ENCODE data around the gene SRM. TPM values are rescaled to one million over a fixed set of nuclear protein-coding genes. Genes with fewer than 3 reads are reported as not detected.
"Not testable (repeated sequence)": the region's sequence is repeated elsewhere in the genome, so short reads cannot be mapped to it uniquely, and the experiment has no call there.

SRM gene
- polyA plus RNA-seq, 1 donor = 71.9 TPM

- not testable (repeated sequence) for DNase-seq
Measured at GRCh38 chr1:11063937-11064537, 4.2 kb upstream of the SRM start.

DNA sequence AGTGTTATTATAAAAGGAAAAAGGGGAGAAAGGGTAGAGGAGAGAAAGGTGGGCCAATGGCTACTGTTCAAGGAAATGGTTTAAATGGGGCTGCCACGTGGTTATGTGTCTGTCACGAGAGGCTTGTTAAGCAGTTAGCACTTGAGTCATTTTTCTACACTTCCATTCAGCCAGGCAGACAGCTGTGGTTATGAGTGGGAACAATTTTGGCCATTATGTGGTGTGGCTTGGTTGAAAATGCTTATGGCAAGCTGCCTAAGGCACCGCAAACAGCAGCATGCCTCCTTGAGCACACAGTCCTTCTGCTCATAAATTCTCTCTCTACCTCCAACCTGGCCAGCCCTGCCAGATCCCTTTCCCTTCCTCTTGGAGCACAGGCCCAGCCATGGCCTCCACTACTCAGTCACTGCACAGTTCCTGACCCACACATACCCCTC, 3.2 kb upstream of the SRM start:
- no peak for DNase-seq

- DNase-seq = no peak
Measured at GRCh38 chr1:11061652-11062365, 2.0 kb upstream of the SRM start.

DNA sequence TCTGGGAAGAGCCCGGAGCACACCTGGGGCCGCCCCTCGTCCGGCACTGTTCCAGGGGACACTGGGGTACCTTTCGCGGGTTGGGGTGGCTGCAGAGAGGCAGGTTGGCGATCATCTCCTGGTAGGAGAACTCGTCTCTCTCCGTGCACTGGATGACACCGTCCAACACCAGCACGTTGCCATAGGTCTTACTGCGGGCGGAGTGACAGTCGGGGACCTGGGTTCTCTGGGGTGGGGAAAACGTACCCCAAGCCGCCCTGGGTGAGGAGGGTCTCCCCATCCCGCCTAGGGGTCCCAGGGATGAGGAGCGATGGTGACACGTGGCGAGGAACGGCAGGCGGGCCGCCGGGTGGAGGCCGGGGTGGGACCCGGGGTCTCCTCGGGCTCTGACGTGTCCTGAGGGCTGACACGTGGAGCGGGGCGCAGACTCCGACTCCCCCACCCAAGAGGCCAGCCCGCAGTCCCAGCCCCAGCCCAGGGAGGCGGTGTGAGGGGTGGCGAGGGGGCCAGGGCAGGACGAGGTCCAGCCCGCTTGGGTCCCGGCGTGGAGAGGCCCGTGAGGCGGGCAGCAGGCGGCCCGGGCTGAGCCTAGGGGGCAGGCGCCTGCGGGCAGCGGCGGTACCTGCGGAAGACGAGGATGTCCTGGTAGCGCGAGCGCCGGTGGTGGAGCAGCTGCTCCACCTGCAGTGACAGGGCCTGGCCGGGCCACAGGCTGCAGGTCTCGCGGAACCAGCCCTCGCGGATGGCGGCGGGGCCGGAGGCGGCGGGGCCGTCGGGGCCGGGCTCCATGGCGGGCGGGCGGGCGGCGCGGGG, 457 bp downstream of the SRM start:
- DNase-seq = no peak

GRCh38 chr1:11058595-11059154, 1.1 kb downstream of the SRM start:
- DNase-seq = no peak

DNA sequence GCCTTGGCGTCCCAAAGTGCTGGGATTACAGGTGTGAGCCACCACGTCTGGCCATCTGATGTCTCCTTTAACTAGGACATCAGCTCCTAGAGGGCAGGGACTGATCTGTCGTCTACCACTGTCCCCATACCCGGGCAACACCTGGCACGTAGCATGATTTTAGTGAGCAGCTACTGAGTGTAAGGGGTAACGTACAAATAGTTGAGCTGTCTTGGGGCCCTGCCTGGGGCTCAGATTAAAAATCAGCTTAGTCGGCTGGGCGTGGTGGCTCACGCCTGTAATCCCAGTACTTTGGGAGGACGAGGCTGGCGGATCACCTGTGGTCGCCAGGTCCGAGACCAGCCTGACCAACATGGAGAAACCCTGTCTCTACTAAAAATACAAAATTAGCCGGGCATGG, 1.8 kb downstream of the SRM start:
- no peak for DNase-seq

DNA sequence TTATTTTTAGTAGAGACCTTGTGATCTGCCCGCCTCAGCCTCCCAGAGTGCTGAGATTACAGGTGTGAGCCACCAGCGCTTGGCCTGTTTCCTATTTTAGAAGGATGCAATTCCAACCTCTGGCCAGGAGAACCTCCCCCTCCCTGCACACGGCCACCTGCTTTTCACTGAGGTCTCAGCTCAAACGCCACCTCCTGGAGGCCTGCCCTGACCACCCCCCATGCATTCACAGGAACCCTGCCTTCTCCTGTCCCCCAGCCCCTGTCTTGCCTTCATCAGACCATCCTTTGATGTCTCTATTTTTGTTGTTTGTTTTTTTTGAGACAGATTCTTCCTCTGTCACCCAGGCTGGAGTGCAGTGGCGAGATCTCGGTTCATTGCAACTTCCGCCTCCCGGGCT, 2.3 kb downstream of the SRM start:
- DNase-seq = no peak

- no peak for DNase-seq
Measured at GRCh38 chr1:11056504-11056903, 3.3 kb downstream of the SRM start.

- no peak for DNase-seq
Measured at GRCh38 chr1:11055676-11056075, 4.1 kb downstream of the SRM start.

DNA sequence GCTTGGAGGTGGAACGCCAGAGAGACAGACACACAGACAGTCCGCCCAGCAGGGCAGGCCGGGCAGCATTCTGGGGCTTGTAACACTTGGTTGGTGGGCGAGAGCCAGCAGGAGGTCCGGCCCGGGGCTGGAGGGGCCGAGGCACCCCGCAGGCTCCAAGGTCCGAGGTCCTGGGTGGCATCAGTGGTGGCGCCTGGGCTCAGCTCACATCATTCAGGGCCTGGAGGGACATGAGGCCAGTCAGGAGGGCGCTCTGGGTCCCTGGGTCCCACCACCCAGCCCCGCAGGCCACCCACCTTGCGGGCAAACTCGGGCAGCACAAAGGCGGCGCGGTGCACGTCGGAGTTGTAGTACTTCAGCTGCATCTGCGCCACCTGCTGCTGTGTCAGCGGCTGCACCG, 5.2 kb downstream of the SRM start:
- DNase-seq = no peak

GRCh38 chr1:11054181-11054580, 5.6 kb downstream of the SRM start:
- DNase-seq = no peak

DNA sequence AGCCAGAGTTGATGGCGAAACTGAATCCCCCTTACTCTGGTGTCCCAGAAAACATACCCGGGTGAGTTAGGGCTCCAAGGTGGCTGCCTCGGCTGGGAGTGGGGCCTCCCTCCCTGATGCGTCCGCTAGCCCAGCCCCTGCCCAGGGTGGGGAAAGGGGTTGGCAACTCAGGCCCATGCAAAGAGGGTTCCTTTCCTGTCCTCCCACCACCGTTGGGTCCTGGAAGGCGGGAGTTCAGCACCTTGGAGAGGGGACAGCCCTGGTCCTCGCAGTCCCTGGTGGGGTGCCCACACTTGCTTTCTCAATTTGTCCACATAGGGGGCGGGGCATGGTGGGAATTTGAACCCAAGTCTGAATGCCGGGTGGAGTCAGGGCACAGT, 6.1 kb downstream of the SRM start:
- no peak for DNase-seq

DNA sequence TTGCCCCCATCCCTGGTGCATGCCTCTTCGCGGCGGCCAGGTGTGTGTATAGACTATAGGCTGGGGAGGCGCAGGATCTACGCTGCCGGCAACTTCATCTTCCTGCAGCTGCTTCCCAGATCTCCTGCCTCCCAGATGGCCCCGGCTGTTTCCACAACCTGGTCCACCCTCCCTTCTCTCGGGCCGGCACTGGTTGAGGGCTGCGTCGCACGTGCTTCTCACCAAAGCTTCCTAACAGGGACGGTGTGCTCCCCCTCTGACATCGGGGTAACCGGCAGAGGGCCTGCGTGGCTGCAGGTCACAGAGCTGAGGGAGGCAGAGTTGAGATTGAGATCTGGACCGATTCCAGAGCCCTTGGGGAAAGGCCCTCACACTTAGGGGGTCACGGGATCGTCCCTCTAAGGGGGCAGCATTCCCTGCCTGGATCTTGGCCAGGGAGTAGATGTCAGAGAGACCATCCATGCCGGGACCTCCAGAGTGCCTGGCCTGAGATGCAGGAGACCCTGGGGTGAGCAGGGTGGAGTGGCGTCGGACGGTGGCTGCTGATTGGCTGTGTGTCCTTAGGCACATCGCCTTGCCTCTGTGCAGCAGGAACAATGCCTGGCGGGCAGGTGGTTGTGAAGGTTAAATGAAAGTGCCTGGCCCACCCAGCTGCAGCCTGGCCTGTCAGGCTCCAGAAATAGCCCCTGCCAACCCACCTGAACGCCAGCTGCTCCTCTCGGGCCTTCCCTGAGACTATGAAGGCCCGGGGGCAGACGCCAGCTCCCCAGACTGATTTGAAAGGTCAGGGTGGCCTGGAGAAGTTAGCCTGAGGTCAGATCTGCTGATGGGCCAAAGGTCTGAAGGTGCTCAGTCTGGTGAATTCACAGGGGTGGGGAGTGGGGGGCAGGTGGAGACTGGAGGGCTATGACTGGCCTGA, 6.7 kb downstream of the SRM start:
- no peak for DNase-seq

DNA sequence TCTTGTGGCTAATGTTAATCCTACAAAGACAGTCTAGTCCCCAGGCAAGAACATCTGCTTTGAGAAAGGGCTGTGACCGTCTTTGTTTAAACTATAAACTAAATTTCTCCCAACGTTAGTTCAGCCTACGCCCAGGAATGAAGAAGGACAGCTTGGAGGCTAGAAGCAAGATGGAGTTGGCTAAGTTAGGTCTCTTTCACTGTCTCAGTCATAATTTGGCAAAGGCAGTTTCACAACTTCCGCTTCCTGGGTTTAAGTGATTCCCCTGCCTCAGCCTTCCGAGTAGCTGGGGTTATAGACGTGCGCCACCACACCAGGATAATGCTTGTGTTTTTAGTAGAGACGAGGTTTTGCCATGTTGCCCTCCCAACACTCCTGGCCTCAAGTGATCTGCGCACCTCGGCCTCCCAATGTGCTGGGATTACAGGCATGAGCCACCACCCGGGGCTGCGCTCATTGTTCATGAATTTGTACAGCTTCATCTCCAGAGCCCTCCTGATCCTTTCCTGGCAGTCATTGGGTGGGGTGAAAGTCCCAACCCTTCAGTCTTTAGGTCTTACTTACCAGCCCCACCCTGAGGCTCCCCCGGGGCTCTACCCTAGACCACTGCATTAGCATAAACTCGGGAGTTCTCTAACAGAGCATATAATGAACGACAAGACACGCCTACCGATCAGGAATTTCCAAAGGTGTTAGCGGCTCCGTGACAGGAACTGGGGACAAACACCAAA, 7.9 kb downstream of the SRM start:
- no peak for DNase-seq

DNA sequence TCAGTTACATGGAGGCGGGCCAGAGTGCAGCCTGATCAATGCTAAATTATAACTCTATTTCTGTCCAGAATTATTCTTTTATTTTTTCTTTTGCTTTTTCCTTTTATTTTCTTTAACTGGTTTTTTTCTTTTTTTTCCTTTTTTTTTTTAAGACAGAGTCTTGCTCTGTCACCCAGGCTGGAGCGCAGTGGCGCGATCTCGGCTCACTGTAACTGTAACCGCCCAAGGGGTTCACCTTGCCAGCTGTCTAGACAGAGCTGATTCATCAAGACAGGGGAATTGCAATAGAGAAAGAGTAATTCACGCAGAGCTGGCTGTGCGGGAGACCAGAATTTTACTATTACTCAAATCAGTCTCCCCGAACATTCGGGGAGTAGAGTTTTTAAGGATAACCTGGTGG, 8.7 kb downstream of the SRM start:
- DNase-seq = not testable (repeated sequence)

GRCh38 chr1:11046625-11047365, 13.0 kb downstream of the SRM start, which contains the start of gene MASP2:
Gene MASP2, minus strand, starts transcription at chr1:11047239. Its CDS starts 32 bp downstream, at chr1:11047207.
- DNase-seq = no peak

DNA sequence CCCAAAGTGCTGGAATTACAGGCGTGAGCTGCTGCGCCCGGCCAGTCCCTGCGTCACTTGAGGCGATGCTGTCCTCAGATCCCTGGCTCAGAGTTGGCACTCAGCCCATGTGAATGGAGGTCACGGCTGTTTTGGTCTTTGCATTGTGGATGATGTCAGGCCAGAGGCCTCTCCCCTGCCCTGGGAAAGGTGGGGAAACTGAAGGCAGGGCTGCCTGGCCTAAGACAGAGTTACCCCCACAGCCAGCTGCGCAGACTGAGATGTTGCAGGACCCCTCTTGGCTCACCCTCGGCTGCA, 13.6 kb downstream of the SRM start:
- no peak for DNase-seq

DNA sequence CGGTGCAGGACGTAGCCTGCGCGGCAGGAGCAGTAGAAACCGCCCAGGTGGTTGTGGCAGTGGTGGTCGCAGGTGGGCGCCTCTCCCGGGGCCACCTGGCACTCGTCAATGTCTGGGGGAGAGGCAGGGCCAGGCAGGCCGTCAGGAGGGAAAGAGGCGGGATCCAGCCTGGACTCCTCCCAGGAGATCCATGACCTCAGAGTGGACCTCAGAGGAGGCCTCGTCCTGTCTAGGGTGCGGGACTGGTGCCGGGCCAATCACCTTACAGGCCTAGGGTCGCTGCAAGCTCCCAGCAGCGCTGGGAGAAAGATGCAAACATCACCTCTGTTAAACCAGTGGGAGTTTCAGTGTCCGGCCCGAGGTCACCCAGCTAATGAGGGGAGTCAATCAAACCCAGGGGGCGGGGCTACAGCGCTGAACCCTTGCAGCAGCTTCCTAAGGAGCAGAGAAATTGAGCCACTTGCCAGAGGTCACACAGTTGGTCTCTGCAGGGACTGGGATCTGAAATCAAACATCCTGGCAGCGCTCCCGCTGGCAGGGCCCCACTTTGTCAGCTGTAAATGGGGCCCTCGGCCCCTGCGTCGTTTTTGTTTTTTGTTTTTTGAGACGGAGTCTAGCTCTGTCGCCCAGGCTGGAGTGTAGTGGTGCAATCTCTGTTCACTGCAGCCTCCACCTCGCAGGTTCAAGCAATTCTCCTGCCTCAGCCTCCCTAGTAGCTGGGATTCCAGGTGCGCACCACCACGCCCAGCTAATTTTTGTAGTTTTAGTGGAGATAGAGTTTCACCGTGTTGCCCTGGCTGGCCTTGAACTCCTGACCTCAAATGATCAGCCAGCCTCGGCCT, 14.2 kb downstream of the SRM start:
- no peak for DNase-seq

DNA sequence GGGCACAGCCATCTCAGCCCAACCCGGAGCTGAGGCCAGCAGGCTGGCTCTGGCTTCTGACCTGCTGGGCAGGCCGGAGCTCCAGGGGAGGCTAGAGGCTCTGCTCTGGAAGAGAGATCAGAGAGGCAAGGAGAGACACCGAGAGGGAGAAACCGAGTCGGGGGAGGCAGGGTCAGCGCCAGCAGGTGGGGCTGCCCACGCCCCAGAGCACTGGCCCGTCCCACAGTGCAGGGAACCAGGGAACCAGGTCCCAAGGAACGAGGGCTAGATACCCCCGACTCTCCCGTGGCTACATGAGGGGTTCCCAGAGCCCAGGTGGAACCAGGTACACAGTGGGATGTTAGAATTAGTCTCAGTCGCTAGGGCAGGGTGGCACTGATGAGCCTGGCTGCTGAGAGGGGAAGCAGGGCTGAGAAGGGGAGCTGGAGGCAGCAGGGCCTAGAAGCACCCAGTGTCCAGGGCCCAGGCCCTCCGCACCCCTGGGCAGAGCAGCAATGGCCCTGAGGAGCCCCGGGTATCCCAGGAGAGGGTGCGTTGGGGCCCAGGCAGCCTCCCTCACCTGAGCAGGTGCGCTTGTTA, 14.9 kb downstream of the SRM start:
- no peak for DNase-seq
